ENCODE measurements around the gene EPS8L2.

- TF ChIP-seq POLR2A (IDR thresholded peaks at IDR 0.05) (no peak), POLR2AphosphoS5 (IDR thresholded peaks at IDR 0.05) (no peak)
Observed at GRCh38 chr11:727281-727701, 21.3 kb downstream of the EPS8L2 start.

All from prostate gland (tissue), 1 donor.